ENCODE measurements around the gene DNAH17.

The DNAH17 gene

GRCh38 chr17:78426293-78426879 lies 150.8 kb downstream of the DNAH17 start:
- no peak overlapping the region for H2AFZ ChIP-seq (ENCODE audit: low read length)
- H3K9ac ChIP-seq (ENCODE audit: low read length) = no peak overlapping the region
- H3K36me3 ChIP-seq (replicated peaks; ENCODE audit: insufficient read depth, low read length) = no peaks in the 10 kb centered on the region
- no peaks in the 10 kb centered on the region for H3K27me3 ChIP-seq (replicated peaks; ENCODE audit: insufficient read depth, low read length)
- no peaks in the 10 kb centered on the region for H3K9me2 ChIP-seq (replicated peaks; ENCODE audit: insufficient read depth, low read length)
- no peaks in the 10 kb centered on the region for H3K4me1 ChIP-seq (ENCODE audit: low read length)
- no peak overlapping the region for H3K4me2 ChIP-seq (ENCODE audit: low read depth, low read length)
- H3K27ac ChIP-seq (ENCODE audit: low read length) = no peak overlapping the region
- DNase-seq = no peak
- no peaks in the 10 kb centered on the region for H3K9me3 ChIP-seq (replicated peaks; ENCODE audit: insufficient read depth, low read length)
- no peaks in the 10 kb centered on the region for H3F3A ChIP-seq (ENCODE audit: insufficient read depth, low read length)
- H3K79me2 ChIP-seq (ENCODE audit: low read length) = no peaks in the 10 kb centered on the region
- no peaks in the 10 kb centered on the region for H4K20me1 ChIP-seq (ENCODE audit: insufficient read depth, low read length)
- no peak overlapping the region for H3K4me3 ChIP-seq (ENCODE audit: low read length)
- TF ChIP-seq EZH2phosphoT487 (IDR thresholded peaks at IDR 0.05; ENCODE audit: low read length) (no peak), EZH2 (optimal IDR thresholded peaks at IDR 0.05; ENCODE audit: low read depth, low read length) (no peak)
- TF ChIP-seq, protein P1, sequence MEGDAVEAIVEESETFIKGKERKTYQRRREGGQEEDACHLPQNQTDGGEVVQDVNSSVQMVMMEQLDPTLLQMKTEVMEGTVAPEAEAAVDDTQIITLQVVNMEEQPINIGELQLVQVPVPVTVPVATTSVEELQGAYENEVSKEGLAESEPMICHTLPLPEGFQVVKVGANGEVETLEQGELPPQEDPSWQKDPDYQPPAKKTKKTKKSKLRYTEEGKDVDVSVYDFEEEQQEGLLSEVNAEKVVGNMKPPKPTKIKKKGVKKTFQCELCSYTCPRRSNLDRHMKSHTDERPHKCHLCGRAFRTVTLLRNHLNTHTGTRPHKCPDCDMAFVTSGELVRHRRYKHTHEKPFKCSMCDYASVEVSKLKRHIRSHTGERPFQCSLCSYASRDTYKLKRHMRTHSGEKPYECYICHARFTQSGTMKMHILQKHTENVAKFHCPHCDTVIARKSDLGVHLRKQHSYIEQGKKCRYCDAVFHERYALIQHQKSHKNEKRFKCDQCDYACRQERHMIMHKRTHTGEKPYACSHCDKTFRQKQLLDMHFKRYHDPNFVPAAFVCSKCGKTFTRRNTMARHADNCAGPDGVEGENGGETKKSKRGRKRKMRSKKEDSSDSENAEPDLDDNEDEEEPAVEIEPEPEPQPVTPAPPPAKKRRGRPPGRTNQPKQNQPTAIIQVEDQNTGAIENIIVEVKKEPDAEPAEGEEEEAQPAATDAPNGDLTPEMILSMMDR (IDR thresholded peaks at IDR 0.05; ENCODE audit: low read length) = no peak

DNA sequence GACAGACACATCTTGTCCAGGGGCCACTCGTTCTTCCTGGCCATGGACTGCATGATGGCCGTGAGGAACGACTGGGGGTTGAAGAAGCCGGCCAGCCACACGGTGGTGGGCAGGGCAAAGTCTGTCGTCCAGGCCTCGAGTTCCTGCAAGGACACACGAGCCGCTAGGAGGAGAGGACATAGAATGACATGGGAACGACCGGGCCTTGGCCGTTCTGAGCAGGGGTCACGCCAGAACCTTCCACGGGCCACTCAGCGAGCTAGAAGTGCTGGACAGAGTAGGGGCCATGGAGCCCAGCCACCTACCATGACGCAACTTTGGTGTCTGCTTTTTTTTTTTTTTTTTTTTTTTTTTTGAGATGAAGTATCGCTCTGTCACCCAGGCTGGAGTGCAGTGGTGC lies 151.8 kb downstream of the DNAH17 start:
- DNase-seq = no peak
- Histone ChIP-seq H3K4me3 (ENCODE audit: low read length) (no peak overlapping the region), H4K20me1 (ENCODE audit: insufficient read depth, low read length) (no peaks in the 10 kb centered on the region), H3K36me3 (replicated peaks; ENCODE audit: insufficient read depth, low read length) (no peaks in the 10 kb centered on the region), H3K9ac (ENCODE audit: low read length) (no peak overlapping the region), H3K4me2 (ENCODE audit: low read depth, low read length) (no peak overlapping the region), H3K27ac (ENCODE audit: low read length) (no peak overlapping the region), H2AFZ (ENCODE audit: low read length) (no peak overlapping the region), H3K27me3 (replicated peaks; ENCODE audit: insufficient read depth, low read length) (no peaks in the 10 kb centered on the region), H3F3A (ENCODE audit: insufficient read depth, low read length) (no peaks in the 10 kb centered on the region), H3K9me2 (replicated peaks; ENCODE audit: insufficient read depth, low read length) (no peaks in the 10 kb centered on the region), H3K4me1 (ENCODE audit: low read length) (no peaks in the 10 kb centered on the region), H3K79me2 (ENCODE audit: low read length) (no peaks in the 10 kb centered on the region), H3K9me3 (replicated peaks; ENCODE audit: insufficient read depth, low read length) (no peaks in the 10 kb centered on the region)
- TF ChIP-seq, protein P1 (IDR thresholded peaks at IDR 0.05; ENCODE audit: low read length) = no peak
- TF ChIP-seq EZH2phosphoT487 (IDR thresholded peaks at IDR 0.05; ENCODE audit: low read length) (no peak), EZH2 (optimal IDR thresholded peaks at IDR 0.05; ENCODE audit: low read depth, low read length) (no peak)

DNA sequence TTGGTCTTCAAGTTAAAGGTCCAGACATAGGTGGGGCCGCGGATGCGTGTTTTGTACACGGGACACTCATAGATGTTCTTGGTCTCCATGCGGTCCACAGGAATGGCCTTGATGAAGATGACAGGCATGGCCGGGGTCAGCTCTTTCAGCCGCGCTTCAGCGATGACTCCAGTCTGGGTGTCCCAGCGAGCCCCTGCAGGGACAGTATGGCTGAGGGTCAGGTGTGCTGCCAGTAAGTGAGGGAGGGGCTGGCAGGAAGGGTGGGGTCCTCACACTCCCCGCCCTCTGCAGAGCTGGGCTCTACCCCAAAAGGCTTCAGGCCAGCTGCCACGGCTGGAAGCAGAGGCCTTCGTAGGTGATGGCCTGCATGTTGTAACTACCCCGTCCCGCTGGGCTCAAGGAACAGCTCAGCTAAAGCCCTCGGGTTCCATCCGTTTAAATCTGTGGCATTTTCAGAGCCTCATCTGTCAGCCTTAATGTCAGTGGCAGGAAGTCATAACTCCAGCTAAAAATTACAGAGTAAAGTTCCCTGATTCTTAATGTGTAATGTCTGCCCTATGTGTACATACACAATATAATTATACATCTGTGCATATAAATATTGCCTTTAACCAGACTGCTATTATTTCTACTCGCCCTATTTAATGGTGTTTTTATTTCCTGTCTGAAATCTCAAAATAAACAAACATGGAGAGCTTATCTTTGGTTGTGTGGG lies 153.1 kb downstream of the DNAH17 start:
- Histone ChIP-seq H3K36me3 (replicated peaks; ENCODE audit: insufficient read depth, low read length) (no peaks in the 10 kb centered on the region), H3K9me3 (replicated peaks; ENCODE audit: insufficient read depth, low read length) (no peaks in the 10 kb centered on the region), H3K4me3 (ENCODE audit: low read length) (no peak overlapping the region), H3K4me2 (ENCODE audit: low read depth, low read length) (no peak overlapping the region), H4K20me1 (ENCODE audit: insufficient read depth, low read length) (no peaks in the 10 kb centered on the region), H3K79me2 (ENCODE audit: low read length) (no peaks in the 10 kb centered on the region), H2AFZ (ENCODE audit: low read length) (no peak overlapping the region), H3K4me1 (ENCODE audit: low read length) (no peaks in the 10 kb centered on the region), H3K27ac (ENCODE audit: low read length) (no peak overlapping the region), H3F3A (ENCODE audit: insufficient read depth, low read length) (no peaks in the 10 kb centered on the region), H3K9ac (ENCODE audit: low read length) (no peak overlapping the region), H3K27me3 (replicated peaks; ENCODE audit: insufficient read depth, low read length) (no peaks in the 10 kb centered on the region), H3K9me2 (replicated peaks; ENCODE audit: insufficient read depth, low read length) (no peaks in the 10 kb centered on the region)
- no peak for DNase-seq
- TF ChIP-seq, protein P1 (IDR thresholded peaks at IDR 0.05; ENCODE audit: low read length) = no peak
- no peak for TF ChIP-seq EZH2phosphoT487 (IDR thresholded peaks at IDR 0.05; ENCODE audit: low read length)
- TF ChIP-seq EZH2 (optimal IDR thresholded peaks at IDR 0.05; ENCODE audit: low read depth, low read length) = no peak

Data from MM.1S (cell line).